ENCODE results near the gene SERPINB1.
"Not testable (repeated sequence)": the region's sequence is repeated elsewhere in the genome, so short reads cannot be mapped to it uniquely, and the experiment has no call there.

Gene SERPINB1

DNA sequence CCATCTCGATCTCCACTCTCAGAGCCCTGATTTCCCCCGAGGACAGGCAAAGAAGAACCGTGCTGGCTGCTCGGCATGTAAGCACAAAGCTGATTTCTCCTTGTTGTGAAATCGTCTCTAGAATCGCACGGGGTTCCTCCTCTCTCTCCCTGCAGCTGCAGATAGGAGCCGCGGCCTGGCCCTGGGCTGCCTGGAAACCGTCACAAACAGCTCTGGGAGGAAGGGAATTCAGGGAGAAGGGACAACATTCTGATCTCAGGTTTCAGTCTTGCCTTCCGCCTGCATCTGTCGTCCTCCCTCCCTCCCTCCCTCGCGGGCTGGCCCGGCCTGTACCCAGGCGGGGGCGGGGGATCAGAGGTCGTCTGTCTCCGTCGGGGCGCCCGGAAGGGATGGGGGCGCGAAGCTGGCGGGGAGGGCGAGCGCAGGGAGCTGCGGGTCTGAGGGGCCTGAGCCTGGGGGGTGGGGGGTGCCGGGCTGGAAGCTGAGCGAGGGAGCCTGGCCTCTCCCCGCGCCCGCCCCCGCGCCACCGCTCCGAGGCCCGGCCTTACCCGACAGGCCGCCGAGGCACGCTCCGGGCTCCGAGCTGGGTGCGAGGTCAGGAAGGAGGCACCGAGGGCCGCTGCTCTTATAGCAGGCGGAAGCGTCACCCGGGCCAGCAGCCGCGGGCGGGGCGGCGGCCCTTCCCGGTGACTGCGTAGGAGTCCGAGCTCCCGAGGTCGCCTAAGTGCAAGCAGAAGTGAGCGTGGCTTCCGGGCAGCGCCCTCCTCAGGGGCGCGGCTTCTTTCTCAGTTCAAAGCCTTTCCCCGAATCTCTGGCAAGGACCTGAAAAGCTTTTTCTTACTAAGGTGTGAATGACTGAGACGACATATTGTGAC lies at the start of gene SERPINB1:
TSS of gene SERPINB1 (minus strand) at position 600 of the 875 bp plus-strand sequence. CDS start 1,277 bp downstream, outside the sequence.
- in situ Hi-C loops (cut with MboI; ENCODE audit: low sequenced_read_pairs) = loop anchor here (10.0 kb wide), 2 partner anchors 93 to 213 kb away; no protein-coding TSS in a partner anchor

DNA sequence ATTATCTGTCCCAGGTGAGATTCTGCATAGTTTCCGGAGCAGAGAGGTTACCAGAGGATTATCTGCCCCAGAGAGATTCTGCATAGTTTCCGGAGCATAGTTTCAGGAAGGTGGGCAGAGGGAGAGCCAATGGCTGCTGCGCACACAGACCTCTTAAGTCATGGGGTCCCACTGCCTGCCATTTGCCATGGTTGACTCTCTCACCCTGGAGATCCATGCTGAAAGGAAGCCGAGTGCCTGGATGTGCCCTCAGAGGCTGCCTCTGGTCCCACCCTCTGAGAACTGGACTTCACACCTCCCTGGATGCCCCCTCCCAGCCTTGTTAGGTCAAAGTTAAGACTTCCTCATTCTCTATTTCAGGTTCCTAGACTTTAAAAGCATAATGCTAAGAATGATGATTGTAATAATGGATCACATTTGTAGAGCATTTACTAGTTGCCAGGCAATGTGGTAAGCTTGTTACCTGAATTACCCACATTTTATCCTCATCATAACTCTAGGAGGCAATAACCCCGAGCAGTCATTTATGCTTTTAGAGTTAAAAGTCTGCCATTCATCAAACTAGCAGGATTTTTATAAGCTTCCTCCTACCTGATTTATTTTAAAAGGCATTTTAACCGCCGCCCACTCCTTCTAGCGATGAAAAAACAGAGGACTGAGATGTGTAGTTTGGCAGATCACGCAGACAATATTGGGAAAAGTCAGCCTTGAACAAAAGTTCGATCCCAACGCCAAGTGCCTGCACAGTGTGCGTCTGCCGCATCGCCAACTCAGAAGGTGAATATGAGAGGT lies 49.5 kb upstream of the SERPINB1 start:
- in situ Hi-C loops (cut with MboI; ENCODE audit: low sequenced_read_pairs) = no loop called here

DNA sequence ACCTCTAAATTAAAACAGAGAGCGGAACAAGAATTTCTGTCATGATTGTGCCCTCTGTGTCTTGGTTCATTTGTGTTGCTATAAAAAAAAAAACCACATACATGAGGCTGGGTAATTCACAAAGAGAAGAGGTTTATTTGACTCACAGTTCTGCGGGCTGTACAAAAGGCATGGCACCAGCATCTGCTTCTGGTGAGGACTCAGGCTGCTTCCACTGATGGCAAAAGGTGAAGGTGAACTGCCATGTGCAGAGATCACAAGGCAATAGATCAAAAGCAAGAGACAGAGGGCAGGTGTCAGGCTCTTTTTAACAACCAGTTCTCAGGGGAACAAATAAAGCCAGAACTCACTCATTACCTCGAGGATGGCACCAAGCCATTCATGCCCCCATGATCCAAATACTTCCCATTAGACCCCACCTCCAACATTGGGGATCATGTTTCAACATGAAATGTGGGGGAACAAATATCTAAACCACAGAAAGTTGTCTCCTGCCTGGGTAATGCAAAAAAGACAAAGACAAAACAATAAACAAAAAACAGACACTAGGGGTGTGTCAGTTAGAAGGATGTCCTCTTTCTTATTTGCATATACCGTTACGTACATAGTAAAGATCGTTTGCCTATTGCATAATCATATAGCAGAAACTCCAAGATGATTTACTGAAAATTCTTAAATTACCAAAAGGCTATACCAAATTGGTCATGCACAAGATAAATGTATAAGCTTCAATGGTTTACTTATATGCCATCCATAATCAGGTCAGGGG lies 44.5 kb upstream of the SERPINB1 start:
- in situ Hi-C loops (cut with MboI; ENCODE audit: low sequenced_read_pairs) = no loop called here

DNA sequence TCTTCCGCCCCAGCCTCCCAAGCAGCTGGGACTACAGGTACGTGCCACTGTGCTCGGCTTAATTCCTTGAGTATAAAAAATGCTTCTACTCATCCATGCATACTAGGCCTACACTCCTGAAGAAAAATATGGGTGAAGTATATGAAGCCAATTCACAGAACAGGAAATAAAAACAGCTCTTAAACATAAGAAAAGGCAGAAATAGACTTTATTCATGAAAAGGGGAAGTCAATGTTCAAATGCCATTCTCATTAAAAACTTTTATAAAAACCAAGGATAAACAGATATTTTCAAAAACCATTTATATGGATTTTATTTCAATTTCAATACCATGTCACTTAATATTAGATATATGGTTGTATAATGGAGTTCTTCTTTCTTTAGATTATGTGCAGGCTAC lies 43.1 kb upstream of the SERPINB1 start:
- in situ Hi-C loops (cut with MboI; ENCODE audit: low sequenced_read_pairs) = no loop called here

DNA sequence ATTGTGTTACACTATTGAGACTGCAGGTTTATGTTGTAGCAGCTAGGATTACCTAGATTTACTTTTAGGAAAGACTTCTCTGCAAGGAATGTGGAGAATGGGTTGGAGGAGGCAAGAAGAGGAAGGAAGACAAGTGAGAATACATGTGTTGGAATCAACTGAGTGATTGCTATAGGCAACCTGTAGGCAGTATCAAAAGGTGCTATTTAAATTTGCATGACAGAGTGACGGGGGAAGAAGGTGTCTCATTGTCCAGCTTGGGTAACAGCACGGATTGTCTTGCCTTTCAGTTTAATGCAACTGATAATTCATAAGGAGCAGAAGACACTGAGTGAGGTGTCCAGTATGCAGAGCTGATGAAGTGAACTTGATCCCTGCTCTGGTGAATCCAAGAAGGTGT lies 42.0 kb upstream of the SERPINB1 start:
- in situ Hi-C loops (cut with MboI; ENCODE audit: low sequenced_read_pairs) = no loop called here

DNA sequence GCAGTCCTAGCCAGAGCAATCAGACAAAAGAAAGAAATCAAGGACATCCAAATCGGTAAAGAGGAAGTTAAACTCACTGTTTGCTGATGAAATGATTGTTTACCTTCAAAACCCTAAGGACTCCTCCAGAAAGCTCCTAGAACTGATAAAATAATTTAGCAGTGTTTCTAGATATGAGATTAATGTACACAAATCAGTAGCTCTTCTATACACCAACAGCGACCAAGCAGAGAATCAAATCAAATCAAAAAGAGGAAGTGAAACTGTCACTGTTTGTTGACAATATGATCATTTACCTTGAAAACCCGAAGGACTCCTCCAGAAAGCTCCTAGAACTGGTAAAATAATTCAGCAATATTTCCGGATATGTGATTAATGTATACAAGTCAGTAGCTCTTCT lies 39.8 kb upstream of the SERPINB1 start:
- in situ Hi-C loops (cut with MboI; ENCODE audit: low sequenced_read_pairs) = no loop called here

DNA sequence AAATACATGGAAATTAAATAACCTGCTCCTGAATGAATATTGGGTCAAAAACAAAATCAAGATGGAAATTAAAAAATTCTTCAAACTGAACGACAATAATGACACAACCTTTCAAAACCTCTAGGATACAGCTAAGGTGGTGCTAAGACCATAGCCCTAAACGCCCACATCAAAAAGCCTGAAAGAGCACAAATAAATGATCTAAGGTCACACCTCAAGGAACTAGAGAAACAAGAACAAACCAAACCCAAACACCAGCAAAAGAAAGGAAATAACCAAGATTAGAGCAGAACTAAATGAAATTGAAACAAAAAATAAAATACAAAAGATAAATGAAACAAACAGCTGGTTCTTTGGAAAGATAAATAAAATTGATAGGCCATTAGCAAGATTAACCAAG lies 38.5 kb upstream of the SERPINB1 start:
- in situ Hi-C loops (cut with MboI; ENCODE audit: low sequenced_read_pairs) = not testable (repeated sequence)

DNA sequence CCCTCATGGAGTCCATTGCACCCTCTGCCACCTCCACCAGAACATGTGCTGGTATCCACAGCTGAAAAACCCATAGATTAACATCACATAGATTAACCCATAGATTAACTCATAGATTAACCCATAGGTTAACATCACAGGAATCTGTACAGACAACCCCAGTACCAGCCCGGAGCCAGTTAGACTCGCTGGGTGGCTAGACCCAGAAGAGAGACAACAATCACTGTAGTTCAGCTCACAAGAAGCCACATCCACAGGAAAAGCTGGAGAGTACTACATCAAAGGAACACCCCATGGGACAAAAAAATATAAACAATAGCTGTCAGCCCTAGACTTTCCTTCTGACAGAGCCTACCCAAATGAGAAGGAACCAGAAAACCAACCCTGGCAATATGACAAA lies 36.3 kb upstream of the SERPINB1 start:
- in situ Hi-C loops (cut with MboI; ENCODE audit: low sequenced_read_pairs) = no loop called here

DNA sequence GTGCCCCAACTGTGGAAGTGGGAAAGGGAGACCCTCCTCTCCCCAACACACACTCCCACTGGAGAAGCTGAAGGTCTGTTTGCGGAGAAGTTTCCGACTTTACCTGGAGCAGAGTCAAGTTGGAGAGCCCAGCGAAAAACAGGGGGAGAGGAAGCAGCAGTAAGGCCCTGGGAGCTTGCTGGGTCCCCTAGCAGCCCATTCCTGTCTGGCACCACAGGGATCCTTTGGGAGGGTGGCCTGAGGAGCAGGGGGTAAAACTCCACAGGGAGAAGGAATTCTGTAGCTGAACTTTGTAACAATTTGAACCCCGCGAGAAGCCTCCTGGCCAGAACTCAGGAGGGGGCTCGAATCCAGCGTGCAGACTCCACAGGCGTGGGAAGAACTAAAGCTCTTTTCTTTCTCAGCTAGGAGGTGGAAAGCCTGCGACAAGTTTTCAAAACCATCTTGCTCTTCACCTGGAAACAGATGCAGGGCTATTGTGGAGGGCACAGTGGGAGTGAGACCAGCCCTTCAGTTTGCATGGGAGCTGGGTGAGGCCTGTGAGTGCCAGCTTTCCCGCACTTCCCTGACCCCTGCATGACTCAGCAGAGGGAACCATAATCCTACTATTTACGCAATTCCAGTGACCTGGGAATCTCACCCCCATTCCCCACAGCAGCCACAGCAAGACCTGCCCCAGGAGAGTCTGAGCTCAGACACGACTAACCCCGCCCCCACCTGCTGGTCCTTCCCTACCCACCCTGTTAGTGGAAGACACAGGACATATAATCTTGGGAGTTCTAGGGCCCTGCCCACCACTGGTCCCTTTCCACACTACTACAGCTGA lies 35.6 kb upstream of the SERPINB1 start:
- in situ Hi-C loops (cut with MboI; ENCODE audit: low sequenced_read_pairs) = no loop called here

DNA sequence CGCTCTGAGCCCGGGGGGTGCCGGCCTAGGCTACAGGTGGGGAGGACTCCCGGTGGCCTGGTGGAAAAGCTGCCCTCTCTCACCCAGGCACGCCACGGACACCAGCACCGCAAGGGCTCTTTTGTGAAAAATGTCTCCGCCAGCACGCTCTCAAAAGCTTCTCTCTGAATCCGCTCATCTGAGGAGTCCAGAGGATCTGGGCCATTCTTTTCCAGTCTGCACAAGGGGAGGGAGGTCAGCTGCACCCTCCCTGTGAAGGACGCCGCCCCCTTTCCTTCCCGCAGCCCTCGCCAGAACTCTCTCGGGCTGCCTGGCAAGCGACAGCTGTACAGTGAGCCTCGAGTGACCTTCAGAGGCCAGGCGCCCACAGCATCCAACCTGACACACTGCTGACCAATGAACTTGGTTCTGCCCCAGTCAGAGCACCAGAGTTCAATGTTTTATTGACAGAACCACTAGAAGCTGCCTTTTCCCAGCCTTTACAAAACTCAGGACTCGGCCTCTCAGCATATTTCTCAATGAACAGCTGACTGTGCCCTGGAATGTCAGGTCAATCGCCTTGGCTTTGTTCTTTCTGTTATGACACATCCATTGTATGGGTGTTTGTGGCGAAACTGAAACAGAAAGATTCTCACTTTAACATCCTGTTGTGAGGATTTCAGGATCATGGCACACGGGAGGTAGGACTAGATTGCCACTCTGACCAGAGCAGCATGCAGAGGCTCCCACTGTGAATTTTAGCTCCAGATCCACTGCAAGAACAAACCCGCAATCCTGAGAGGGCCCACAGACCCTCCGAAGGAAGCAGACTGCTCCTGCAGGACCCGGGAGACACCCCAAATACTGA lies 34.8 kb upstream of the SERPINB1 start:
- in situ Hi-C loops (cut with MboI; ENCODE audit: low sequenced_read_pairs) = no loop called here

DNA sequence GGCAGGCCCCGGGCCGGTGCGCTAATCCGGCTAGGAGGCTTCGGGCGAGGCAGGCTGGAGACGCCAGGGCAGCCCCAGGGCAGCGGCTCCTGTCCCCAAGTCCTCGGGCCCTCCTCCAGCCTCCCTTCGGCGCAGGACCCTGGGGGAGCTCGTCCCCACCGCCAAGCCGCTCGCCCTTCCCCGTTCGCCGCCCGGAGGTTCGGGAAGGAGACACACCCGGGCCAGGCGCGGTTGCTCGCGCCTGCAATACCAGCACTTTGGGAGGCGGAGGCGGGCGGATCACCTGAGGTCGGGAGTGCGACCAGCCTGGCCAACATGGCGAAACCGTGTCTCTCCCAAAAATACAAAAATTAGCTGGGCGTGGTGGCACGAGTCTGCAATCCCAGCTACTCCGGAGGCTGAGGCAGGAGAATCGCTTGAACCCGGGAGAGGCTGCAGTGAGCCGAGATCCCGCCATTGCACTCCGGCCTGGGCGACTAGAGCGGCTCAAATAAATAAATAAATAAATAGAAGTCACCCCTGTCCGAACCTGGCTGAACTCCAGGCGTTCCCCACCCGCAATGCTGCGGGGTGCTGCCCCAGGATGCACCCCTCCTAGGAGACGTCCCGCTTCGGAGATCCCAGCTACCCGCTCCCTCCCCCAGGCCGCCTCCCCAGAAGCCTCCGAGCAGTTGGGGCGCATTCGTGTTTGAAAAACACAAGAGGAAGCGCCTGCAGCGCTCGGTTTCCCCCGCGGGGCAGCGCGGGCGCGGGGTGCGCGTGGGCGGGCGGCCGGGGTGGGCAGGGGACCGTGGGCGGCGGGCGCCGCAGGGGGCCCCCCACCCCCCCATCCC lies 33.9 kb upstream of the SERPINB1 start:
- in situ Hi-C loops (cut with MboI; ENCODE audit: low sequenced_read_pairs) = no loop called here

DNA sequence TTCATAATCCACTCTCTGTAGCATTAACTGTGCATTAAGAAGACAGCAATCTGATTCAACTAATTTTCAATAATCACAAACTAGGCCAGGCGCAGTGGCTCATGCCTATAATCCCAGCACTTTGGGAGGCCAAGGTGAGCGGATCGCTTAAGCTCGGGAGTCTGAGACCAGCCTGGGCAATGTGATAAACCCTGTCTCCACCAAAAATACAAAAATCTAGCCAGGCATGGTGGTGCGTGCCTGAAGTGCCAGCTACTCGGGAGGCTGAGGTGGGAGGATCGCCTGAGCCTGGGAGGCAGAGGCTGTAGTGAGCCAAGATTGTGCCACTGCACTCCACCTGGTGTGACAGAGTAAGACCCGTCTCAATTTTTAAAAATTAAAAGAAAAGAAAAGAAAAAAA lies 32.0 kb upstream of the SERPINB1 start:
- in situ Hi-C loops (cut with MboI; ENCODE audit: low sequenced_read_pairs) = no loop called here

DNA sequence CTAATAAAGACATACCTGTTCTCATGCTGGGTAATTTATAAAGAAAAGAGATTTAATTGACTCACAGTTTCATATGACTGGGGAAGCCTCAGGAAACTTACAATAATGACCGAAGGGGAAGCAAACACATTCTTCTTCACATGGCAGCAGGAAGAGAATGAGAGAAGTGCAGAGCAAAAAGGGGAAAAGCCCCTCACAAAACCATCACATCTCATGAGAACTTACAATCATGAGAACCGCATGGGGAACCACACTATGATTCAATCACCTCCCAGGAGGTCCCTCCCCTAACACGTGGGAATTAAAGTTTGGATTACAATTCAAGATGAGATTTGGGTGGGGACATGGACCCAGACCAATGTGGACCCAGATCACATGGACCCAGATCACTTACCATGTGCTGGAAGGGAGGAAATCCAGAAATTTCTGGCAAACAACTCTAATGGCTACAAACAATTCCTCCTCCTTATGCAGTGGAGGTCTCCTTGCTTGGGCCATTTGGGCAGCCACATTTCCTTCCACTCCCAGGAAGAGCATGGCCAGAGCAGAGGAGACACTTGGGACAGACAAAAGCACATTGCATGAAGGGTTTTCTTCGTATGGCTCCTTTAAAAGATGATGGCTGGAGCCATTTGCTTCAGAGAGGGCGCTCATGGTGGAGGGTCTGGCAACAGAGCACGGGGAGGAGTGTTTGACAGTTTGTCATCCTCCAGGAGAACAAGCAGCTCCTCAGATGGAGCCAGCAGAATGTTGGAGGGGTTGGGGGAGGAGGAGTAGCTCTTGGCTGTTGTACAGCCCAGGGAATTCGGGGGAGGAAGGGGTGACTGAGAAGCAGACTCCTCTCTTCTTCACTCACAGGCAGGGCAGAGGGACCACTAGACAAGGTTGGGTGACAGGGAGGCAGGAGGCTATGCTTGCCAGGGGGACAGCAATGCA lies 31.0 kb upstream of the SERPINB1 start:
- in situ Hi-C loops (cut with MboI; ENCODE audit: low sequenced_read_pairs) = no loop called here

DNA sequence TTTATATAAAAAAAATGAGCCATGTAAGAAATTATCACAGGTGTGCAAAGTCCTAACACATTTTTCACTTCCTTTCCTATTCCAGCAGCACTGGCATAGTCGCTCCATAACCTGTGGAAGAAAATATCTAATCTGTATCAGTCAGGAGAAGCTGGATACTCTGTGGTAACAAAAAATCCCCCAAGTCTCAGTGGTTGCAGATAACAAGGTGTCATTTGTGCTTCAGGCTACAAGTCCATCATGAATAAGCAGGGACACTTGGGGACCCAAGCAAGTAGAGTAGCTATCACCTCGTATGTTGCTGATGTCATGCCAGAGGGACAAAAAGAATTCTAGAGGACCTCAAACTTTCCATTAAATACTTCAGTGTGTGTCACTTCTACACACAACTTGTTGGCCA lies 30.3 kb upstream of the SERPINB1 start:
- in situ Hi-C loops (cut with MboI; ENCODE audit: low sequenced_read_pairs) = no loop called here

DNA sequence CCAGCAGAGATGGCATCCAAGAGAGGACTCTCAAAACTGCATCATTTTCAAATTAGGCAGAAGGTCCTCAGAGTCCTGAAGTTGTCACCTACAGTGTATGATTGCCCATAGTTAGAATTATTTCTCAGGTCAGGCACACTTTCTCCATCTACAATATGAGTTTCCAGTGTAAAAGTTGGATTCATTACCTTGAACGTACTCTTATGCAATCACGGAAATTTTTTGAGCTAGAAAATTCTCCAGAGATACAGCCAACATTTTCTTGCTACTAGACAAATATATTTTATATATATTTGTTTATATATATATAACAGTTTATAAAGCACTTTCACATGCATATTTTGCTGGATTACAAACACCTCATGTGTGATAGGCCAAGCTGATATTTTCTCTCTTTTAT lies 29.4 kb upstream of the SERPINB1 start:
- in situ Hi-C loops (cut with MboI; ENCODE audit: low sequenced_read_pairs) = no loop called here

DNA sequence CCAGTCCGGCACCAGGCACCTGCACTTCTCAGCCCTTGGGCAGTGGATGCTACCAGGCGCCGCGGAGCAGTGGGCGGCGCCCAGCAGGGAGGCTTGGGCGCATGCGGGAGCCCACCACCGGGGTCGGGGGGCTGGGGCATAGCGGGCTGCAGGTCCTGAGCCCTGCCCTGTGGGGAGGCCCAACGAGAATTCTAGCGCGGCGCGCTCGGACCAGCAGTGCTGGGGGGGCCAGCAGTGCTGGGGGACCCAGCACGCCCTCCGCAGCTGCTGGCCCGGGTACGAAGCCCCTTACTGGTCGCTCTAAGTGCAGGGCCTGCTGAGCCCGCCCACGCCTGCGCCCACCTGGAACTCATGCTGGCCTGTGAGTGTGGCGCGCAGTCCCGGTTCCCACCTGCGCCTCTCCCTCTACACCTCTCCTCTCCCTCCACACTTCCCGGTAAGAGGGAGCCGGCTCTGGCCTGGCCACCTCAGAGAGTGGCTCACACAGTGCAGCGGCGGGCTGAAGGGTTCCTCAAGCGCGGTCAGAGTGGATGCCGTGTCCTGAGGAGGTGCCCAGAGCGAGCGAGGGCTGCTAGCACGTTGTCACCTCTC lies 28.5 kb upstream of the SERPINB1 start:
- in situ Hi-C loops (cut with MboI; ENCODE audit: low sequenced_read_pairs) = no loop called here

DNA sequence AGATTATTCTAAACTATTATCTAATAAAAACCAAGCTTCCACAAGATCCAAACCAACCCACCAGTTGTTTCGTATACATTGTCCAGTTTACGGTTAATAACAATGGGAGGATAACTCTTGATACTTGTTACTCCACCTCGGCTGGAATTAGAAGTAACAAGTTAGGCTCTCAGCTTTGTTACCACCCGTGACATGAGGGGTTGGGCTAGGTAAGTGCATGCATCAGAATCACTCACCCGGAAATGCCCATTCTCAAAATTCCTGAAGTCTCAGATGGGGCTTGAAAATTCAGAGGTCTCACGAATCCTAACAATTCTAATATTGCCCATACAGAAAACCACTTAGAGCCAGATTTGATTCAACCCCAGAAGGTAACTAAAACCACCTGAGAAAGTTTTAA lies 27.0 kb upstream of the SERPINB1 start:
- in situ Hi-C loops (cut with MboI; ENCODE audit: low sequenced_read_pairs) = no loop called here

Data from HL-60/S4 treated with retinoic acid at 250 ng/mL for 4 days and 3 days (cell line).